GM19324 (cell line): ENCODE data around the gene HS3ST6.
"Not testable (repeated sequence)": the region's sequence is repeated elsewhere in the genome, so short reads cannot be mapped to it uniquely, and the experiment has no call there.

ENCODE experiments used
- ATAC-seq: cut with Tn5 transposase; IDR thresholded peaks from one replicate; pipeline ENCODE4 v1.9.1; 2021; ENCODE audit warnings: mild to moderate bottlenecking, moderate library complexity; ENCODE audit not compliant: unreplicated experiment, low FRiP score

HS3ST6 gene

GRCh38 chr16:1929578-1930337 is 11.5 kb upstream of the HS3ST6 start:
- peak; percentile 90 for ATAC-seq

GRCh38 chr16:1929105-1929504 is 10.9 kb upstream of the HS3ST6 start:
- no peak for ATAC-seq

DNA sequence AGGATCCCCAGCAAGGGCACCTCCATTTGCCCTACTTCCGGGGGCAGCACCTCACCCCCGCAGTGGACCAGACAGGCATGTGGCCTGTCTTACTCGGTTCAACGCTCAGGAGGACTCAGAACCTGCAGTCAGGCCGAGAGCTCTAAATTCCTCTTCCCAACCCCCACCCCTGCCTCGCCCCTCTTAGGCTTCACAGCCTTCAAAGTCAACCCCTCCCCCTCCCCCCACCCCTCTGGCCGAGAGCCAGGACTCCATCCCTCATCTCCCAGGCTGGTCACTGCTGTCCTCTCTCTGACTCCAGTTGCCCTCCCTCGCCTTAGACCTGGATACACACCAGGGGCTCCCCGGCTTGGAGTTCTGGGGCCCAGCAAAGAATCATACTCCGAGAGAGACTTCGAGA is 8.1 kb upstream of the HS3ST6 start:
- ATAC-seq: no peak

DNA sequence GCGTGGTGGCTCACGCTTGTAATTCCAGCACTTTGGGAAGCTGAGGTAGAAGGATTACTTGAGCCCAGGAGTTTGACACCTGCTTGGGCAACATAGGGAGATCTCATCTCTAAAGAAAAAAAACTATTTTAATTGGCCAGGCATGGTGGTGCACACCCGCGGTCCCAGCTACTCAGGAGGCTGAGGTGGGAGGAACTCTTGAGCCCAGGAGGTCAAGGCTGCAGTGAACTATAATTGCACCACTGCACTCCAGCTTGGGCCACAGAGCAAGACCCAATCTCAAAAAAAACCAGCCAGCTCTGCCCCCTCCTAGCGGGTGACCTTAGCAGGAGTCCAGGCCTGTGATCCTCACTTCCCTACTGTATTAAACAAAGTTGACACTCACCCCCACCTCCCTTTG is 5.9 kb upstream of the HS3ST6 start:
- no peak for ATAC-seq

GRCh38 chr16:1923299-1924034 is 5.3 kb upstream of the HS3ST6 start:
- no peak for ATAC-seq

DNA sequence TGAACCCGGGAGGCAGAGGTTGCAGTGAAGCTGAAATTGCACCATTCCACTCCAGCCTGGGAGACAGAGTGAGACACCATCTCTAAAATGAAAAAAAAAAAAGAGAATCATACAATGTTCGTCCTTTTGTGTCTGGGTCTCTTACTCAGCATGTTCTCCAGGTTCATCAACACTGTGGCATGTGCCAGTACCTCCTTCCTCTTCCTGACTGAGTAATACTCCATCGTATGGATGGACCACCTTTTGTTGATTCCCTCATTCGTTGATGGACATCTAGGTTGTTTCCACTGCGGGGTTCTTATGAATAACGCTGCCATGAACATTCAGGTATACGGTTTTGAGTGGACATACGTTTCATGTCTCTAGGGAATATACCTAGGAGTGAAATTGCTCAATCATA is 4.1 kb upstream of the HS3ST6 start:
- no peak for ATAC-seq

DNA sequence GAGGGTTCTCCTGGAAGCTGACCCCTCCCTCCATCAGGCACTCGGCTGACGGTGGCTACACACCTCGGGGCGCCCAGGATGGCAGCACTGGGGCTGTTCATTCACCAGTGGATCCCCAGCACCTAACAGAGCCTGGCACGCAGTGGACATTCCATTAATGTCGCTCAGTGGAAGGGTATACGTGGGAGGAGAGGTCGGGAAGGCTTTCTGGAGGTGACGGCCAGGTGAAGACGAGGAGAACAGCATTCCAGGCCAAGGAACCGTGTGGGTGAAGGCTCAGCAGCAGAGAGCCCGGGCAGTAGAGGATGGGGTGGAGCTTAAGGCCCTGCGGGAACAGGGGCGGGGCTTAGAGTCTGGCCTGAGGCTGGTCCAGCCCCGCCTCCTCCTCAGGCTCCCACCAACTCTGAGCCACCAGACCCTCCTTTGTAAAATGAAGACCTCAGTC is 2.5 kb upstream of the HS3ST6 start:
- no peak for ATAC-seq

DNA sequence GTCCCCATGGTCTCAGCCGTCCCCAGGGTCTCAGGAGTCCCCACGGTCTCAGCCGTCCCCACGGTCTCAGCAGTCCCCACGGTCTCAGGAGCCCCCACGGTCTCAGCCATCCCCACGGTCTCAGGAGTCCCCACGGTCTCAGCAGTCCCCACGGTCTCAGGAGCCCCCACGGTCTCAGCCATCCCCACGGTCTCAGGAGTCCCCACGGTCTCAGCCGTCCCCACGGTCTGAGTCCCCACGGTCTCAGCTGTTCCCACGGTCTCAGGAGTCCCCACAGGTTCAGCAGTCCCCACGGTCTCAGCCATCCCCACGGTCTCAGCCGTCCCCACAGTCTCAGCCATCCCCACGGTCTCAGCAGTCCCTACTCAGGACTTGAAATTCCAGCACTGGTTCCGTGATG is 1.9 kb upstream of the HS3ST6 start:
- not testable (repeated sequence) for ATAC-seq

DNA sequence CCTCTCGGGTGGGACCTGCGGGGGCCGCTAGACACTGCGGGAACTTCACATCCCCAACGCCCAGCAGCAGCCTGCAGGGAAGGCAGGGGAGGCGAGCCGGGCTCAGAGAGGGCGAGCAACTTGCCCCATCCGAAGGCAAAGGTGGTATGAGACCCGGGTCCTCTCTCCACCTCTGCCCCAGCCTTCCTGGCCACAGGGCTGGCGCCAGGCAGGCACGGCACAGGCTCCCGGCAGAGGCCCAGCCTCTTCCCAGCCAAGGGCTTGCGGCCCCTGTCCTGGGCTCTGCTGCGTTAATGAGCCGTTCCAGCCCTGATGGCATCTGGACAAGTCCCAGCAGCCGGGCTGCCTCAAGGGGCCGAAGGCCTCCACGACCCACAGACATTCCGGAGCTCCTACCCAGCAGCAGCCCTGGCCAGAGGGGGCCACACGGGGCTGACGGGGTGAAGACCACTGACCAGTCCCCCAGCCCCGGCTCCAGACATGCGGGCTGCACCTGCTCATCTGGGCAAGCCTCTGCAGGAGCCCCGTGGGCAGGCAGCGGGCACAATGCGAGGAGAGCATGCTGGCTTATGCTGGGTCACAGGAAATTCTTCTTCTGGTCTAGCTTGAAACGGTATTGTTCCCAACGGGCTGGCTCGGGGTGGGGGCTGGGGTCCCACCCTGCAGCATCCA is 1.2 kb upstream of the HS3ST6 start:
- ATAC-seq: no peak

DNA sequence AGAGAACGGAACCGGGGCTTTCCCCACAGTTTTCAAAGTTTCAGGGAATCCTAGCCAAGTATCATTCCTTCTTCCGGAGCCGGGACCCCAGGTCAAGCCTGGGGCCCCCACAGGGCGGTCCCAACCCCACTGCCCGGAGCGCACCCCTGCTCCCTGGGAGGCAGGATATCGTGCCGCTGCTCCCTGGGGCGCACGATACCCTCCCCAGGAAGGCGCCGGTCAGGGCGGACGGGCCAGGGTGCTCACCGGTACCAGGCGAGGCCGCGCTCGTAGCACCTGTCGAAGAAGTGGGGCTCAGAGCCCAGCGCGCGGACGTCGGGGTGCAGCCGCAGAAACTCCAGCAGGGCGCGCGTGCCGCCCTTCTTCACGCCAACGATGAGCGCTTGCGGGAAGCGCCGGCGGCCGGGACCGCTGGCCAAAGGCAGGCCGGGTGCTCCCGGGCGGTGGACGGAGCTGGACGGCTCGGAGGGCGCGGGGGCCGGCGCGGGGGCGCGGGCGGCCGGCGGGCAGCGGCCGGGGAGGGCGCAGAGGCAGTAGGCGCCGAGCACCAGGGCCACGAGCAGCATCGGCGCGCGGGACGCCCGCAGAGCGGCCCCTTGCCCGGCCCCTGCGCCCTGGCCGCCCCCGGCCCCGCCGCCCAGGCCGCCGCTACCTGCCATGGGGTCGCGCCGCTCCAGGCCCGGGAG is 407 bp downstream of the HS3ST6 start:
- no peak for ATAC-seq

- no peak for ATAC-seq
Measured at GRCh38 chr16:1917056-1917664, 1.1 kb downstream of the HS3ST6 start.

GRCh38 chr16:1916640-1916990 is 1.6 kb downstream of the HS3ST6 start:
- no peak for ATAC-seq

GRCh38 chr16:1915732-1916639 is 2.2 kb downstream of the HS3ST6 start:
- no peak for ATAC-seq

- ATAC-seq: no peak
Measured at GRCh38 chr16:1914988-1915387, 3.2 kb downstream of the HS3ST6 start.

- ATAC-seq: no peak
Measured at GRCh38 chr16:1914084-1914608, 4.1 kb downstream of the HS3ST6 start.

DNA sequence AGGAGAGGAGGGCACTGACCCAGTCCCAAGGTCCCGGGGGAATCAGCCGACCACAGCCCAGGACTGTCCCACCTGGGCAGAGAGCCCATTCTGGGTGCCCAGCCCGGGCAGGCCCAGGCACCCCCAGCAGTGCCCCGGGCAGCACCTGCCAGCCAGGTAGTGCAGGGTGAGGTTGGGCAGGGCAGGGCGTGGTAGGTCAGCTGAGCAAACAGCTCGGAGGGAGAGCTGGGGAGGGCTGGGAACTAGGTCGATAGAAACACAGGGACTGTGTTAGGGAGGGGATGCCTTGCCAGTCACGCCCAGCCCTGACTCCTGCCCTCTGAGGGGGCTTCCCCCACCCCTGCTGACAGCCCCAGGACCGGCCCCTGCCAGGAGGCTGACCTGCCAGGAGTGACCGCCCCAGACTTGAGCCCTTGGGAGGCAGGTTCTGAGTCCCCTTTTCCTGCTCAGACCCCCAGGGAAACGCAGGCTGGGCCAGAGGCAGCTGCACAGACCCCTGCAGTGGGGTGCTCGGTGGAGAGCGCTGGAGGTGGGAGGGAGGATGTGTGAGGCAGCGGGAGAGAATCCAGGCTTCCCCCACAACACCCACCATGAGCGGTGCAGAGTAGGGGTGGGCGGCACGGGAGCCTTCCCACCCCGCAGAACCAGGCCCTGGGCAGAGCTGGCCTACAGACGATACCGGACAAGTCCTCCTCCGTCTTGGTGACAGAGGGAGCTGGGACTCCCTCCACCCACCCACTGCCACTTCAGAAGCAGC is 4.7 kb downstream of the HS3ST6 start:
- no peak for ATAC-seq

- ATAC-seq: no peak
Measured at GRCh38 chr16:1912215-1912543, 6.0 kb downstream of the HS3ST6 start.

GRCh38 chr16:1911467-1912214 is 6.6 kb downstream of the HS3ST6 start:
- no peak for ATAC-seq
